IPS-NIHi7 (cell line): ENCODE measurements around the gene CACNG6.
"Not testable (repeated sequence)": the region's sequence is repeated elsewhere in the genome, so short reads cannot be mapped to it uniquely, and the experiment has no call there.

ENCODE experiments used
- DNase-seq: peaks from one replicate; pipeline ENCODE4 v3.0.0; 2012; ENCODE audit warnings: mixed read lengths; ENCODE audit errors: extremely low spot score

The CACNG6 gene, protein sequence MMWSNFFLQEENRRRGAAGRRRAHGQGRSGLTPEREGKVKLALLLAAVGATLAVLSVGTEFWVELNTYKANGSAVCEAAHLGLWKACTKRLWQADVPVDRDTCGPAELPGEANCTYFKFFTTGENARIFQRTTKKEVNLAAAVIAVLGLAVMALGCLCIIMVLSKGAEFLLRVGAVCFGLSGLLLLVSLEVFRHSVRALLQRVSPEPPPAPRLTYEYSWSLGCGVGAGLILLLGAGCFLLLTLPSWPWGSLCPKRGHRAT

DNA sequence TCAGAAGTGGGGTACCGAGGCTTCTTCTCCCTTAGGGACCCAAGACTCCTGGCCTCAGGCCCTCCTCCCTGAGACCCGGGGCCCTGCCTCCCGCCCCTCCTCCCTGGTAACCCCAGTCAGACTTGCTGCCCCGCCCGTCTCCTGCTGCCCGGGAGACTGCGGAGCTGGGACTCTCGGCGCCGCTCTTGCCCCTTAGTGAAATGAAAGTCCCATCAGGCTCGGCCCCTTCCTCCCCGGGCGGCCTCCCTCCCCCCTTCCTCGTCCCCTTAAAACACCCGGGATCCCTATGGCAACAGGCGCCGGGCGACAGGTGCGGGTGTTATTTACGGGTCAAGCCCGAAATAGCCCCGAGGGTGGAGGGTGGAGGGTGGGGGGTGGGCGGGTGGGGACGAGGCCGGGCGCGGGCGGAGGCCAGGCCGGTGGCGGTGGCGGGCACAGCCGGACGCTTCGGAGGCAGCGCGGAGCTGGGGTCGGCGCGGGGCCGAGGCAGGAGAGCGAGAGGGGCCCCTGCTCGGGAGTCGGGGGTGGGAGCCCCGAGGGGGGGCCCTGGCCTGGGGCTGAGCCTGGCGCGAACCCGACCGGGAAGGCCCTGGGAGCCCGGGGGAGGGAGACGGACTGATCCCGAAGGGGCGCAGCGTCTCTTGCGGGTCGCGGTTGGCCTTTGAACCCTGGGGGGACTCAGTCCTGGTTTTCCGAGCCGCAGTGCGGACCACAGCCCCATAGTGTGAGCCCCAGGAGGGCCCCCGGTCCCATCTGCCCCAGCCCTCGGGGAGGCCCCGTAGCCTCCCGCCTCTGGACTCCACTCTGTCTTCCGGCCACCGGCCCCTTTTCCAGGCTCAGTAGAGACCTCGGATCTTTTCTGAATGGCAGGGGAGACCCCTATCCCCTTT is at the start of gene CACNG6:
Gene CACNG6, plus strand, starts transcription at position 414 of the 890 bp plus-strand sequence. CDS start 1,241 bp downstream, outside the sequence.
- DNase-seq: peak; percentile 75

DNA sequence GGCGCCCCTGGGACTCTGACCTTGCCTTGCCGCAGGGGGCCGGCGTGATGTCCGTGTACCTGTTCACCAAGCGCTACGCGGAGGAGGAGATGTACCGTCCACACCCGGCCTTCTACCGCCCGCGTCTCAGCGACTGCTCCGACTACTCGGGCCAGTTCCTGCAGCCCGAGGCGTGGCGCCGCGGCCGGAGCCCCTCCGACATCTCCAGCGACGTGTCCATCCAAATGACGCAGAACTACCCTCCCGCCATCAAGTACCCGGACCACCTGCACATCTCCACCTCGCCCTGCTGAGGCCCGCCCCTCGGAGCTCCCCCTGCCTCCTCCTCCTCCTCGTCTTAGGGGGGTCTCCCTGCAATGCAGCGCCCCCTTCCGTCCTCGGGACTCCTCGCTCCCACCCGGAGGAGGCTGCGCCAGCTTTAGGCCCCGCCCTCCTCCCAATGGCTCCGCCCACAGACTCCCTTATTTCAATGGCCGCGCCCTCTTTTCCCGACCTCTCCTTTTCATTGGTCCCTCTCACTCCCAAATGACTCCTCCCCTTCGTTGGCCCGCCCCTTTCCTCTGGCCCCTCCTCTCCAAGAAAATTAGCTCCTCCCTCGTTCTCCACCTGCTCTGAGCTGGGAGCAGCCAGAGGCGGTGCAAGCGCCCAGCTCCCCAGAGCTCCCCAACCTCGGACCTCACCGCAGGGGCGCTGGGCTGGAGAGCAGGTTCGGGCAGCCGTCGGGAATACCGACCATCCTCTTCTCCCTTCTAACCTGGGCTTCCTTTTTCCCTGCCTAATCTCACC is 49.2 kb upstream of the CACNG6 start:
- peak; percentile 98 for DNase-seq

- no peak for DNase-seq
Measured at GRCh38 chr19:53944416-53944815, 47.0 kb upstream of the CACNG6 start.

GRCh38 chr19:53944933-53945332 is 46.5 kb upstream of the CACNG6 start:
- no peak for DNase-seq

- peak; percentile 54 for DNase-seq
Measured at GRCh38 chr19:53945441-53945840, 46.0 kb upstream of the CACNG6 start.

DNA sequence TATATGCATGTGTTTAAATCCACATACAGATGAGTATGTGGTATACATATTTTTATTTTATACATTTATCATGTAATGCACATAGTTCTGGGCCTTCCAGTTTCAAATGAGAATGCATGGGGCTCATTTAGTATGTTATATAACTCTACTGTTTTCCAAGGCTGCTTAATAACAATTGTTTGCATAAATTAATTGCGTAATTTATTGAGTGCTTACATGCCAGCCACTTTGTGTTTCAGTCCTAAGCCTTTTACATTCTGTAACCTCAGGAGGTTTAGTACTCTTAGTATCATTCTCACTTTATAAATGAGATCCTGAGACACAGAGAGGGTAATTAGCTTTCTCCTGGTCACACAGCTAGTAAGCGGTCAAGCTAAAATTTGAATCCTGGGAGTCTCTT is 45.4 kb upstream of the CACNG6 start:
- DNase-seq: no peak

DNA sequence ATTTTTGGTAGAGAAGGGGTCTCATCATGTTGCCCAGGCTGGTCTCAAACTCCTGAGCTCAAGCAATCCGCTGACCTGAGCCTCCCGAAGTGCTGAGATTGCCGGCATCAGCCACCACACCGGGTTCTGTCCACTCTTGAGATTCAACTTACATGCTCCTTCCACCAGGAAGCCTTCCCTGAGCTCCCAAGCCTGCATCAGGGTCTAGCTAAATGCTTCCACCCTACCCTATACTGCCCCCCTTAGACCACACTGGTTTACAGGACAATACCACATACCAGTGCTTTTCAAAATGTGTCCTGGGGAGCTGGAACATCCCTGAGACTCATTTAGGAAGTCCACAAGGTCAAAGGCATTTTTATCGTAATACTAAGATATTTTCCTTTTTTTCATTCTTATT is 43.8 kb upstream of the CACNG6 start:
- peak; percentile 67 for DNase-seq

DNA sequence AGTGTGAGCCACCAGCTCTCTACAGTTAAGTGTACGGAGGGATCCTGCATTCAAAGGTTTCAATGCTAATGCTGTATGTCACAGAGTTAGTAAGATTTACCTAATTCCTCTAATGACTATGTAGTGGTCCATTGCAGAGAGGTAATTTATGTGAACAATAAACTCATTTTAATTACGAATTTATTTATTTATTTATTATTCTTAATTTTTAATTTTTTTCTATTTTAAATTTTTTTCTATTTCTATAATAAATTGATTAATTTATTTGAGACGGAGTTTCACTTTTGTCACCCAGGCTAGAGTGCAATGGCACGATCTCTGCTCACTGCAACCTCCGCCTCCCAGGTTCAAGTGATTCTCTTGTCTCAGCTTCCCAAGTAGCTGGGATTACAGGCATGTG is 42.8 kb upstream of the CACNG6 start:
- DNase-seq: not testable (repeated sequence)

DNA sequence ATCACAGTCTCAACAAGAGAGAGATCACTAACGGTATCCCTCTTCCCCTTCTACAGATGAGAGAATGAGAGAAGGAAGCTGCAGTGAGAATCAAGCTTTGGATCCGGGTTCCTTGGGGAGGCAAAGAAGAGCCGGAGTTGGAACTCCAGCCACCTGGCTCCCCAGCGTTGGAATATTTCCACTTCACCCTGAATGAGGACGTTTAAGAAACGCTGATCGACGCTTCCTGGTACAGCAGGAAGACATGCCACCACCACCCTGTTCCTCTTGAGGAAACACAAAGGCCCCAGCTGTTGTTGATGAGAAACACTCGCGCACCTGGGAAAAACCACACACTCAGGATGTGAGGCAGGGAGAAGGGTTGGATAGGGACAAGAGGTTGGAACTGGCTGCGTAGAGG is 40.0 kb upstream of the CACNG6 start:
- DNase-seq: no peak

- DNase-seq: no peak
Measured at GRCh38 chr19:53951947-53952346, 39.5 kb upstream of the CACNG6 start.

DNA sequence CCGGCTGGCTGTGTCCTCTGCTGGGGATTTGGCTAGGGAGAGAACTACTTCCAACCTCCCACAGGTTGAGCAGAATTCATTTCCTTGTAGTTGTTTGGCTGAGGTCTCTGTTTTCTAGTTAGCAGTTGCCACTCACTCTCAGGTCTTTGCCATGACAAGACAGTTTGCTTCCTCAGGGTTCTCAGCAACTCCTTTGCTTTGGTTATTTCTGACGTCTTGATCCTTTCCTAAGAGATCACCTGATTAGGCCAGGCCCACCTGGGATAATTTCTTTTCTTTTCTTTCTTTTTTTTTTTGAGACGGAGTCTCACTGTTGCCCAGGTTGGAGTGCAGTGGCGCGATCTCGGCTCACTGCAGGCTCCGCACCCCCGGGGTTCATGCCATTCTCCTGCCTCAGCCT is 38.1 kb upstream of the CACNG6 start:
- no peak for DNase-seq

DNA sequence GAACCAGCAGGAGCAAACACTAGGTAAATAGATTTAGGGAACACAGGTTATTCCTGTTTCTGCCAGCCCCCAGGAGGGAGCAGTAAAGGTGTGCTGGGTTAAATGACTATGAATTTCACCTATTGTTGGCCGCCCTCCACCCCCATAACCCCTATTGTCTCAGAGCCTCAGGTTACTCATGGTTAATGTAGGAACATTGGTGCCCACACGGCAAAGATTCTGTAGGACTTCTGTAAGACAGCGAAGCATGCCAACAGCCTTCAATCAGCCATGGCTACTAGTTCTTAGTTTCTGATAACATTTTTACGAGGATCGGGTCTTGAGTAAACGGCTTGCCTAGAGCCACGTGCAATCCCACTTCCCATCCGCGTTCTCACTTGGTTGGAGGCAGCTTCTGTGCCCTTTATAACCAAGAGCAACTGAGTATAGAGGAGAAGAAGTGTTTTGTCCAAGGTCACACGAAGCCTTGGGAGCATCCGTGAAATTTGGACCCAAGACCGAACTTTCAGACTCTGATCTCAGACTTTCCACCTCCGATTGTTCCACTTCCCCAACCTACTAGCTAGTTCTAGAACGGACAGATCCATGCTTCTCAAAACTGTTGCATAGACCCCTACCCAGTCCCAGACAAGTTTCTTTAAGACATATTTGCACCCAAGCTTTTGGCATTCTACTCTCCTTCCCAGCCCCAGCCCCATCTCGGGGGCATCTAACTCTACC is 33.8 kb upstream of the CACNG6 start:
- peak; percentile 52 for DNase-seq

DNA sequence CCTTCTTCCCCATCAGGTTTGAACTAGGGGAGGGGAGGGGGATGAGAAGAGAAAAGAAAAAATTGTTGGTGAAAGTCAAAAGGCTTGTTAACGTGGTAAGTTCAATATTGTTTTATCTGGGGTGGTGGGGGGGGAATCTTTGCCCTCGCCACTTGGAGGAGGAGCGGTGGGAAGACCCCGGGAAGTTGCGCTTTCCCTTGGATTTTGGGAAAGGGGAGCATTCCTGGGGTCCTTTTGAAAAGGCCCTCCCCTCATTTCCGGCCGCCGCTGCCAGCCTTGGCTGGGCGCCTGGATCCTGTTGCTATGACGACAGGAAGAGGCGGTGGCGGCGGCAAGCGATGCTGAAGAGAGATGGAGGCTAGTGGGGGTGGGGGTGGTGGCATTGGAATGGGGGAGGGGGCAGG is 33.3 kb upstream of the CACNG6 start:
- DNase-seq: peak; percentile 77

DNA sequence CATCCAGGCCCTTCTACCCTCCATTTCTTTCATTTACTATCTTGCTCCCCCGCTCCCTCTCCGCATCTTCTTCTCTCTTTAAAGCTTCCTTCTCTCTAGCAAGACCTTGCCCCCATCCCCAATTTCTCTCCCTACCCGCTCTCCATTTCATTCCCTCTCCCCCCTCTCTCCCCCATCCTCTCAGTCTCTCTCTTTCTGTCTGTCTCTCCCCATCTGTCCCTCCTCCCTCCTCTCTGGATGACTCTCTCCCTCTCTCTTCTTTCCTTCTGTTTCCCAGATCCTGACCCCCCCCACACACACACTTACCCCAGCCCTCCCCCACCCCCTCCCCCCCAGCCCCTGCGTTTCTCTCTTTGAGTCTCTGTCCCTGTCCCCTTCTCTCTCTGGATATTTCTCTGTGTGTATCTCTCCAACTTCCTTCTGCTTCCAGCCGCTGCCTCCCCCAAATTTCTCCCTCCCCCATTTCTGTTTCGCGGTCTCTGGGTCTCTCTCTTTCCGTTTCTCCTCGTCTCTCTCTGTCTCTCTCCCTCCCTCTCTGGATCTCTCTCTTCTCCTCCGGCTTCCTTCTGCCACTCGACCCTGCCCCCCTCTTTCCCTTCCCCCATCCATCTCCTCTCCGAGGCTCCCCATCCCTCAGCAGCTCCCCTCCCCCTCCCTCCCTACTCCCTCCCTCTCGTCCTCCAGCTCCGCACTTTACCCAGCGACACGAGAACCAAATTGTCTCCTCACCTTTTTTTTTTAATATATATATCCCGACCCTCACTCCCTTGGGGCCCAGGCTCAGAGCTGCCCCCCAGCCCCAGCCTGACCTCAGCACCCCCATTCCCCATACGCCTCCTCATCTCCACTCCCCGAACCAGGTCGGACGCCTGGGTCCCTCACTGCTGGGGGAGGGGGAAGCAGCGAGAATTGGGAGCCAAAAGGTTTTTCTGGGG is 32.3 kb upstream of the CACNG6 start:
- DNase-seq: peak; percentile 50

- no peak for DNase-seq
Measured at GRCh38 chr19:53960187-53960586, 31.2 kb upstream of the CACNG6 start.

- DNase-seq: no peak
Measured at GRCh38 chr19:53960886-53961285, 30.6 kb upstream of the CACNG6 start.

GRCh38 chr19:53961523-53962356 is 29.7 kb upstream of the CACNG6 start:
- no peak for DNase-seq

- DNase-seq: no peak
Measured at GRCh38 chr19:53962887-53963431, 28.5 kb upstream of the CACNG6 start, which contains the start of gene CACNG8. Gene CACNG8 (plus strand): TSS chr19:53962937.

DNA sequence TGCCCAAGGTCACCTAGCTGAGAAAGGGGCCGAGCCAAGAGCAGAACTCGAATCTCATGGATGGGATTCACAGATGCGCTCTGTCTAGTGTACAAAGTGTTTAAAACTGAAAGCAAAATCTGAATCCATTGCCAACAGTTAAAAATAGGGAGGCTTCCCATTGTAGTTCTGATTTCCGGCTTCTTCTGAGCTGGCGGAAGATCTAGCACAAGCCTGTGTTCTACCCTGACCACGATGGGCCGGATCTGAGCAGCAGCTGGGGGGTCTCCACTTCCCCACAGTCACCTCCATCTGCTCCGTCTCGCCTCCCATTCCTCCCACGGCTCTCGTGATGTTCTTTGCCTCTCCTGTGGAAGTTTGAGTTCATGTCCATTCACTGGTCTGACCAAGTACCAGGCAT is 26.3 kb upstream of the CACNG6 start:
- no peak for DNase-seq
